Activated T-helper 2 cell treated with anti-CD3 and anti-CD28 coated beads, Interferon-gamma antibody, Interleukin-2, Interleukin-4, amounts not matched to agents 10 μg/mL and 5 μg/mL and 100 μg/mL, durations not matched to agents 14 hours and 24 hours and 36 hours (primary cell): ENCODE data around the gene GLUD1. TPM values are rescaled to one million over a fixed set of nuclear protein-coding genes. Genes with fewer than 3 reads are reported as not detected.
"Not testable (repeated sequence)": the region's sequence is repeated elsewhere in the genome, so short reads cannot be mapped to it uniquely, and the experiment has no call there.

Experiments used
- DNase-seq: peaks from one replicate; pipeline ENCODE4 v3.0.0; 2021; ENCODE audit warnings: low spot score
- H3K27ac Mint-ChIP-seq: one replicate; pipeline ENCODE4 v1.8.0; 2021; ENCODE audit warnings: mixed read lengths
- H3K27me3 Mint-ChIP-seq: one replicate; pipeline ENCODE4 v1.8.0; 2021; ENCODE audit warnings: low read depth, mixed read lengths
- H3K36me3 Mint-ChIP-seq: one replicate; pipeline ENCODE4 v1.8.0; 2021; ENCODE audit warnings: low read depth, mixed read lengths
- H3K4me1 Mint-ChIP-seq: one replicate; pipeline ENCODE4 v1.8.0; 2021; ENCODE audit warnings: low read depth, mixed read lengths
- H3K4me3 Mint-ChIP-seq: one replicate; pipeline ENCODE4 v1.8.0; 2021; ENCODE audit warnings: low read depth, mild to moderate bottlenecking, moderate library complexity, mixed read lengths
- H3K9me3 Mint-ChIP-seq: one replicate; pipeline ENCODE4 v1.8.0; 2021; ENCODE audit warnings: mixed read lengths
- intact Hi-C: fragments of 100-400 bp; cut with micrococcal nuclease; formaldehyde crosslinking; loops from one replicate; pipeline ENCODE4 v1.15.1; 2023
- total RNA-seq: library from RNA; stranded (reverse); gene quantifications from 2 replicates; pipeline ENCODE4 v1.2.3, GENCODE V29; 2022

Gene GLUD1
- total RNA-seq, 1 donor from 2014 or later: 105 TPM

GRCh38 chr10:87083576-87084290 lies 10.9 kb downstream of the GLUD1 start:
- Mint-ChIP-seq H3K4me1 (peaks cover 41% of the 10 kb centered on the region), H3K36me3 (peaks cover 53% of the 10 kb centered on the region), H3K4me3 (peak overlapping the region; percentile 17), H3K27ac (peak overlapping the region; percentile 86)
- intact Hi-C loops: loop anchor here (1.0 kb wide), 1 partner anchor 11 kb away; the partner anchor contains the start of gene GLUD1
- H3K9me3 Mint-ChIP-seq, H3K27me3 Mint-ChIP-seq, DNase-seq: not testable (repeated sequence)

- H3K9me3 Mint-ChIP-seq, H3K4me3 Mint-ChIP-seq, H3K27me3 Mint-ChIP-seq, intact Hi-C loops, DNase-seq: not testable (repeated sequence)
- Mint-ChIP-seq H3K4me1 (peaks cover 39% of the 10 kb centered on the region), H3K36me3 (peaks cover 40% of the 10 kb centered on the region), H3K27ac (peak overlapping the region; percentile 67)
These were observed 12.4 kb downstream of the GLUD1 start for GRCh38 chr10:87082219-87082618.

GRCh38 chr10:87081574-87081973 lies 13.1 kb downstream of the GLUD1 start:
- H3K4me3 Mint-ChIP-seq, intact Hi-C loops, H3K27ac Mint-ChIP-seq, DNase-seq, H3K9me3 Mint-ChIP-seq, H3K27me3 Mint-ChIP-seq: not testable (repeated sequence)
- H3K36me3 Mint-ChIP-seq: peaks cover 36% of the 10 kb centered on the region
- peaks cover 38% of the 10 kb centered on the region for H3K4me1 Mint-ChIP-seq

GRCh38 chr10:87080621-87081020 lies 14.0 kb downstream of the GLUD1 start:
- H3K27ac Mint-ChIP-seq, DNase-seq, H3K27me3 Mint-ChIP-seq, H3K4me3 Mint-ChIP-seq, intact Hi-C loops, H3K9me3 Mint-ChIP-seq: not testable (repeated sequence)
- Mint-ChIP-seq H3K36me3 (peaks cover 33% of the 10 kb centered on the region), H3K4me1 (peaks cover 32% of the 10 kb centered on the region)

GRCh38 chr10:87079106-87079836 lies 15.4 kb downstream of the GLUD1 start:
- no peak for DNase-seq
- Mint-ChIP-seq H3K4me3 (no peak overlapping the region), H3K4me1 (peaks cover 25% of the 10 kb centered on the region), H3K9me3 (no peaks in the 10 kb centered on the region), H3K27me3 (no peaks in the 10 kb centered on the region), H3K36me3 (peaks cover 26% of the 10 kb centered on the region), H3K27ac (no peak overlapping the region)
- intact Hi-C loops: no loop called here

- H3K27ac Mint-ChIP-seq, intact Hi-C loops, H3K4me1 Mint-ChIP-seq, DNase-seq, H3K27me3 Mint-ChIP-seq, H3K9me3 Mint-ChIP-seq, H3K4me3 Mint-ChIP-seq: not testable (repeated sequence)
- peaks cover 33% of the 10 kb centered on the region for H3K36me3 Mint-ChIP-seq
These were observed 18.2 kb downstream of the GLUD1 start for GRCh38 chr10:87076421-87076820.

GRCh38 chr10:87072449-87072848 lies 22.2 kb downstream of the GLUD1 start:
- no peaks in the 10 kb centered on the region for H3K27me3 Mint-ChIP-seq
- no peaks in the 10 kb centered on the region for H3K4me1 Mint-ChIP-seq
- no peak for DNase-seq
- no peak overlapping the region for H3K4me3 Mint-ChIP-seq
- H3K36me3 Mint-ChIP-seq: peaks cover 47% of the 10 kb centered on the region
- intact Hi-C loops: no loop called here
- H3K27ac Mint-ChIP-seq: no peak overlapping the region
- H3K9me3 Mint-ChIP-seq: no peaks in the 10 kb centered on the region

- Mint-ChIP-seq H3K36me3 (peaks cover 69% of the 10 kb centered on the region), H3K27ac (no peak overlapping the region), H3K4me1 (no peaks in the 10 kb centered on the region), H3K27me3 (no peaks in the 10 kb centered on the region), H3K4me3 (no peak overlapping the region), H3K9me3 (no peaks in the 10 kb centered on the region)
- intact Hi-C loops: no loop called here
- DNase-seq: no peak
These were observed 26.4 kb downstream of the GLUD1 start for GRCh38 chr10:87068281-87068680.

- H3K36me3 Mint-ChIP-seq: peaks cover 64% of the 10 kb centered on the region
- H3K9me3 Mint-ChIP-seq: no peaks in the 10 kb centered on the region
These were observed 27.8 kb downstream of the GLUD1 start for GRCh38 chr10:87066865-87067264.

GRCh38 chr10:87066178-87066577 lies 28.5 kb downstream of the GLUD1 start:
- H3K27me3 Mint-ChIP-seq: no peaks in the 10 kb centered on the region
- H3K27ac Mint-ChIP-seq: no peak overlapping the region
- intact Hi-C loops: no loop called here
- DNase-seq: no peak
- peaks cover 57% of the 10 kb centered on the region for H3K36me3 Mint-ChIP-seq
- no peak overlapping the region for H3K4me3 Mint-ChIP-seq
- no peaks in the 10 kb centered on the region for H3K9me3 Mint-ChIP-seq
- no peaks in the 10 kb centered on the region for H3K4me1 Mint-ChIP-seq

More at GRCh38 chr10:87066865-87067264, 27.8 kb downstream of the GLUD1 start:
- no peak overlapping the region for H3K4me3 Mint-ChIP-seq
- H3K27ac Mint-ChIP-seq: peak overlapping the region; percentile 24
- intact Hi-C loops: no loop called here
- no peak for DNase-seq
- no peaks in the 10 kb centered on the region for H3K27me3 Mint-ChIP-seq
- H3K4me1 Mint-ChIP-seq: no peaks in the 10 kb centered on the region

- peaks cover 66% of the 10 kb centered on the region for H3K36me3 Mint-ChIP-seq
- H3K27me3 Mint-ChIP-seq: no peaks in the 10 kb centered on the region
- intact Hi-C loops: no loop called here
- H3K4me3 Mint-ChIP-seq: no peak overlapping the region
- no peaks in the 10 kb centered on the region for H3K9me3 Mint-ChIP-seq
- H3K27ac Mint-ChIP-seq: no peak overlapping the region
- DNase-seq: no peak
- no peaks in the 10 kb centered on the region for H3K4me1 Mint-ChIP-seq
These were observed 30.0 kb downstream of the GLUD1 start for GRCh38 chr10:87064651-87065050.

- intact Hi-C loops: no loop called here
- no peak for DNase-seq
- Mint-ChIP-seq H3K36me3 (peaks cover 57% of the 10 kb centered on the region), H3K4me1 (no peaks in the 10 kb centered on the region), H3K4me3 (no peak overlapping the region), H3K27ac (no peak overlapping the region), H3K9me3 (no peaks in the 10 kb centered on the region), H3K27me3 (no peaks in the 10 kb centered on the region)
These were observed 34.2 kb downstream of the GLUD1 start for GRCh38 chr10:87060280-87060928.

- no peaks in the 10 kb centered on the region for H3K4me1 Mint-ChIP-seq
- H3K27ac Mint-ChIP-seq: no peak overlapping the region
- peaks cover 57% of the 10 kb centered on the region for H3K36me3 Mint-ChIP-seq
- H3K27me3 Mint-ChIP-seq: no peaks in the 10 kb centered on the region
- H3K9me3 Mint-ChIP-seq: no peaks in the 10 kb centered on the region
- no peak overlapping the region for H3K4me3 Mint-ChIP-seq
- intact Hi-C loops: no loop called here
- DNase-seq: no peak
These were observed 35.2 kb downstream of the GLUD1 start for GRCh38 chr10:87059401-87059800.
